ENCODE results near the gene TAAR2. TPM values are rescaled to one million over a fixed set of nuclear protein-coding genes. Genes with fewer than 3 reads are reported as not detected.
"Not testable (repeated sequence)": the region's sequence is repeated elsewhere in the genome, so short reads cannot be mapped to it uniquely, and the experiment has no call there.

The TAAR2 gene
- total and polyA plus RNA-seq, 7 donors: not detected

DNA sequence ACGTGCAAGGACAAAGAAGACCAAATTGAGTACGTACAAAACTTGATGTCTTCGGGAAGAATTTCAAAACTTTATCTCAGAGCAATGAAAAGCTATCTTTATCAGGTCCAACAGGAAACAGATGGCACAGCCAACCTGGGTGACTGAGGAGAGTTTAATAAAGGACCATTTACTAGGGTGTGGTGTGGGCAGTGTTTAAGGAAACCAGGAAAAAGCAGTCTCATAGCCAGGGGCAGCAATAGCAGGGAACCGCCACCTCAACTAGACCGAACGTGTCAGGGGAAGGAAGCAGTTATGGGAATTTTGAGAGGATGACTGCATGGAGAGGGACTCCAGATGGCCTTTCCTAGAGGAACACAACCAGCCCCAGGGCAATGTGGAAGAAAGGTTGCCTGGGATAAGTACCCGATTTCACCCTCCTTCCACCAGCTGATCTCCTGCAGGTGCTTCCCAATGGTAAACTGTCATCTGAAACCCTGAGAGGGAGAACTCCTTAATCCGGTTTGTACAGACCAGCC, 19.4 kb downstream of the TAAR2 start:
- intact Hi-C loops (cut with DNase I): no loop called here

DNA sequence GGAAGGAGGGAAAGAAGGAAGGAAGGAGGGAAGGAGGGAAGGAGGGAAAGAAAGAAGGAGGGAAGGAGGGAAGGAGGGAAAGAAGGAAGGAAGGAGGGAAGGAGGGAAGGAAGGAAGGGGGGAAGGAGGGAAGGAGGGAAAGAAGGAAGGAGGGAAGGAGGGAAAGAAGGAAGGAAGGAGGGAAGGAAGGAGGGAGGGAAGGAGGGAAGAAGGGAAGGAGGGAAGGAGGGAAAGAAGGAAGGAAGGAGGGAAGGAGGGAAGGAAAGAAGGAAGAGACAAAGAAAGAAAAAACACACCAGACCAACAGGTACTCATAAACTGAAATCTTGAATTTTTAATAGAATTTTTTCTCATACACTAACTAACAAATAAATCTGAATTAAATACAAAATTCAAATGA, 23.2 kb downstream of the TAAR2 start:
- H3K4me1 ChIP-seq; DNase-seq; H3K4me3 ChIP-seq; H3K27ac ChIP-seq; intact Hi-C loops (cut with DNase I); ATAC-seq; H3K36me3 ChIP-seq (ENCODE audit: insufficient read depth in 1 of 2, low read depth in 1 of 2); H3K9me3 ChIP-seq; H3K27me3 ChIP-seq (ENCODE audit: insufficient read depth in 3 of 3, low read length in 2 of 3): not testable (repeated sequence)

More for the DNA sequence above, 19.4 kb downstream of the TAAR2 start:
- Histone ChIP-seq H3K27ac (no peak overlapping the region), H3K9me3 (no peaks in the 10 kb centered on the region), H3K36me3 (ENCODE audit: insufficient read depth in 1 of 2, low read depth in 1 of 2) (no peaks in the 10 kb centered on the region), H3K4me1 (no peaks in the 10 kb centered on the region), H3K4me3 (no peak overlapping the region), H3K27me3 (ENCODE audit: insufficient read depth in 3 of 3, low read length in 2 of 3) (no peaks in the 10 kb centered on the region)
- 65 to 67% (median 67%) methylated on average over 8 of the region's 8 CpGs for WGBS, 3 donors
- DNase-seq: no peak
- TF ChIP-seq, protein P1, sequence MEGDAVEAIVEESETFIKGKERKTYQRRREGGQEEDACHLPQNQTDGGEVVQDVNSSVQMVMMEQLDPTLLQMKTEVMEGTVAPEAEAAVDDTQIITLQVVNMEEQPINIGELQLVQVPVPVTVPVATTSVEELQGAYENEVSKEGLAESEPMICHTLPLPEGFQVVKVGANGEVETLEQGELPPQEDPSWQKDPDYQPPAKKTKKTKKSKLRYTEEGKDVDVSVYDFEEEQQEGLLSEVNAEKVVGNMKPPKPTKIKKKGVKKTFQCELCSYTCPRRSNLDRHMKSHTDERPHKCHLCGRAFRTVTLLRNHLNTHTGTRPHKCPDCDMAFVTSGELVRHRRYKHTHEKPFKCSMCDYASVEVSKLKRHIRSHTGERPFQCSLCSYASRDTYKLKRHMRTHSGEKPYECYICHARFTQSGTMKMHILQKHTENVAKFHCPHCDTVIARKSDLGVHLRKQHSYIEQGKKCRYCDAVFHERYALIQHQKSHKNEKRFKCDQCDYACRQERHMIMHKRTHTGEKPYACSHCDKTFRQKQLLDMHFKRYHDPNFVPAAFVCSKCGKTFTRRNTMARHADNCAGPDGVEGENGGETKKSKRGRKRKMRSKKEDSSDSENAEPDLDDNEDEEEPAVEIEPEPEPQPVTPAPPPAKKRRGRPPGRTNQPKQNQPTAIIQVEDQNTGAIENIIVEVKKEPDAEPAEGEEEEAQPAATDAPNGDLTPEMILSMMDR (IDR thresholded peaks at IDR 0.05): no peak
- no peak for ATAC-seq

DNA sequence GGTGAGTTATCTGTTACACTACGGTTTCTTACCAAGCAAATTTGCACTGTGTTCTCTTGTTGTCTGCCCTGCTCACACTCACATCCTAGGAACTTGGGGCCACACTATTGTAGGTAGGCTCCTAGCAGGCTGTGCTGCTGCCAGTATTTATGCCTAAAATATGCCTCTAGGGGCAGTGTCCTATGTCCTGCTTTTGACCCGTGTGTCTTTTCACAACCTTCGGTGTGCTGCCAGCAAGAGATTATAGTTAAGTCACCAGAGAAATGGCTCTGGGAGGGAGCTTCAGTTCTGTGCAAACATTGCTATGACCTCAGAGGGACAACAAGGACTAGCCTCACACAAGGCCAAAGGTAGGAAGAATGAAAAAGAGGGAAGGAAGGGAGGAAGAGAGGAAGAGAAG, 25.6 kb downstream of the TAAR2 start:
- DNase-seq (no peak), ATAC-seq (no peak)
- TF ChIP-seq, protein P1 (IDR thresholded peaks at IDR 0.05): no peak
- Histone ChIP-seq H3K4me1 (no peaks in the 10 kb centered on the region), H3K27me3 (ENCODE audit: insufficient read depth in 3 of 3, low read length in 2 of 3) (peaks cover 0 to 3% (median 0%) of the 10 kb centered on the region in 3 donors), H3K27ac (no peak overlapping the region), H3K4me3 (no peak overlapping the region), H3K9me3 (no peaks in the 10 kb centered on the region), H3K36me3 (ENCODE audit: insufficient read depth in 1 of 2, low read depth in 1 of 2) (no peaks in the 10 kb centered on the region)
- 21 to 29% (median 26%) methylated on average over 3 of the region's 3 CpGs for WGBS, 3 donors
- intact Hi-C loops (cut with DNase I): no loop called here

DNA sequence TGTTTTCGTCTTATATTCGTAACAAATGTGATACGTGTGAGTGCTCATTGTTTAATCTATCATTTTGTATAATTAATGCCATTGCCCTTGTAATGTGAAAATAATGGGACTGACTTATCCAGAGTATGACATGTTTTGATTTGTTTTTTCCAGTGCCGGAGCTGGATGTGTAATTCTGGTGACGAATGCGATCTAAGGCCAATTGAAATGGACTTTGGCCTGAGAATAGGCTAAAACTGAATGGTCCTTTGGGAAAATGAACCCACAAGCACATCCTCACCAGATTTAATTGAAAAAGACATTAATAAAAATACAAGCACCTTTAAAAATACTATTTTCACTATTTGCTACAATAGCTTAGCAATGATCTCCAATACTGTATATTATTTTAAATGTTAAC, 27.9 kb downstream of the TAAR2 start:
- DNase-seq: no peak
- 73 to 88% (median 82%) methylated on average over 6 of the region's 6 CpGs for WGBS, 3 donors
- H3K4me1 ChIP-seq: no peaks in the 10 kb centered on the region
- peaks cover 0 to 3% (median 0%) of the 10 kb centered on the region in 3 donors for H3K27me3 ChIP-seq (ENCODE audit: insufficient read depth in 3 of 3, low read length in 2 of 3)
- intact Hi-C loops (cut with DNase I): no loop called here
- no peak for ATAC-seq
- TF ChIP-seq, protein P1 (IDR thresholded peaks at IDR 0.05): no peak
- H3K27ac ChIP-seq: no peak overlapping the region
- H3K4me3 ChIP-seq: no peak overlapping the region
- no peaks in the 10 kb centered on the region for H3K9me3 ChIP-seq
- H3K36me3 ChIP-seq (ENCODE audit: insufficient read depth in 1 of 2, low read depth in 1 of 2): no peaks in the 10 kb centered on the region

DNA sequence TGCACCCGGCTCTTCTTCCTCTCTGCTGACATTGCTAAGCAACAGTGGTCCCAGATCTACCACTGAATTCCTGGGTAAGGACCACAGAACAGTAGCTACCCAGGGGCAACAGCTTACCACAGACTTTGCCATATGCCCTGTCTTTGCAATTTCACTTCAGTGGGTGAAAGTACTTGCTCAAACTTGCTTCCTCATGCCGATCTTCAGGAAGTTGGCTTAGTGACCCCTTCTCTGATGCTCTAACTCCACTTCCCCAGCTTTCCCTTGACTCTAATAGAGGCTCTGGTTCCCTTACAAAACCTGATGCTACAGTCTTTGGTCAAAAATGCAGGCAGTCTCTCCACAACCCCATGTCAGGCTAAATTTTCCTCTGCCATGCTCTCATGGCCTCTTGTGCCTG, 31.2 kb downstream of the TAAR2 start:
- Histone ChIP-seq H3K36me3 (ENCODE audit: insufficient read depth in 1 of 2, low read depth in 1 of 2) (no peaks in the 10 kb centered on the region), H3K4me1 (no peaks in the 10 kb centered on the region), H3K4me3 (no peak overlapping the region), H3K27me3 (ENCODE audit: insufficient read depth in 3 of 3, low read length in 2 of 3) (no peaks in the 10 kb centered on the region), H3K9me3 (no peaks in the 10 kb centered on the region), H3K27ac (no peak overlapping the region)
- 68 to 70% (median 69%) methylated on average over 2 of the region's 2 CpGs for WGBS, 3 donors
- intact Hi-C loops (cut with DNase I): no loop called here
- ATAC-seq (no peak), DNase-seq (no peak)
- TF ChIP-seq, protein P1 (IDR thresholded peaks at IDR 0.05): no peak

Data from psoas muscle (tissue), 8 donors.